T-helper 2 cell treated with Interferon-gamma antibody and Interleukin-4, amounts not matched to agents 100 ng/mL and 5 ng/mL, for 36 hours (primary cell): ENCODE results near the gene ACHE. TPM values are rescaled to one million over a fixed set of nuclear protein-coding genes. Genes with fewer than 3 reads are reported as not detected.

Experiments used
- intact Hi-C: fragments of 100-400 bp; cut with micrococcal nuclease; formaldehyde crosslinking; loops from one replicate; pipeline ENCODE4 v1.15.1; 2023
- total RNA-seq: library from RNA; stranded (reverse); gene quantifications from 2 replicates; pipeline ENCODE4 v1.2.3, GENCODE V29; 2022

Gene ACHE
- total RNA-seq, 1 donor from 2014 or later, result 0.23 TPM

- intact Hi-C loops, result loop anchor here (5.0 kb wide), 1 partner anchor 352 kb away; the partner anchor contains the start of genes PLOD3 and ZNHIT1
These were observed 30.2 kb downstream of the ACHE start for GRCh38 chr7:100865372-100865911.

- intact Hi-C loops, result no loop called here
These were observed 31.3 kb downstream of the ACHE start for GRCh38 chr7:100864263-100864845.

- intact Hi-C loops, result no loop called here
These were observed 32.2 kb downstream of the ACHE start for GRCh38 chr7:100863406-100863950.

- intact Hi-C loops, result no loop called here
These were observed 34.1 kb downstream of the ACHE start for GRCh38 chr7:100861616-100861985.

GRCh38 chr7:100860702-100861615 is 34.7 kb downstream of the ACHE start:
- intact Hi-C loops, result no loop called here

GRCh38 chr7:100859856-100860255 is 35.8 kb downstream of the ACHE start:
- intact Hi-C loops, result no loop called here

GRCh38 chr7:100856871-100857282 is 38.8 kb downstream of the ACHE start:
- intact Hi-C loops, result no loop called here

GRCh38 chr7:100855515-100855914 is 40.2 kb downstream of the ACHE start:
- intact Hi-C loops, result no loop called here

- intact Hi-C loops, result loop anchor here (5.0 kb wide), 1 partner anchor 163 kb away; the partner anchor contains the start of gene GIGYF1
These were observed 40.8 kb downstream of the ACHE start for GRCh38 chr7:100854899-100855298.

- intact Hi-C loops, result loop anchor here (5.0 kb wide), 1 partner anchor 162 kb away; the partner anchor contains the start of gene GIGYF1
These were observed 41.4 kb downstream of the ACHE start for GRCh38 chr7:100854146-100854895.

- intact Hi-C loops, result loop anchor here (1.0 to 5.0 kb wide), 5 partner anchors 23 to 160 kb away; partner anchors contain the start of genes GIGYF1, SRRT and UFSP1
These were observed 43.4 kb downstream of the ACHE start, which contains the start of gene SLC12A9 for GRCh38 chr7:100852048-100852872. Gene SLC12A9, plus strand, starts transcription at chr7:100852713. Its CDS starts 1,485 bp downstream, at chr7:100854198.

- intact Hi-C loops, result no loop called here
These were observed 48.3 kb downstream of the ACHE start for GRCh38 chr7:100847360-100847759.

- intact Hi-C loops, result no loop called here
These were observed 55.1 kb downstream of the ACHE start for GRCh38 chr7:100840470-100841100.

Other genes starting within 250 kb of the ACHE start
- not detected in 2 replicates for gene ACTL6B, start 239.4 kb downstream of the ACHE start, total RNA-seq
- gene GNB2, start 222.1 kb downstream of the ACHE start, total RNA-seq, result 239 and 243 TPM in 2 replicates
- 43.5 and 49.7 TPM in 2 replicates for gene GIGYF1, start 201.6 kb downstream of the ACHE start, total RNA-seq
- 45.4 and 46.8 TPM in 2 replicates for gene POP7, start 189.8 kb downstream of the ACHE start, total RNA-seq
- not detected in 2 replicates for gene EPO, start 175.4 kb downstream of the ACHE start, total RNA-seq
- not detected in 2 replicates for gene ZAN, start 162.3 kb downstream of the ACHE start, total RNA-seq
- 1.5 and 1.7 TPM in 2 replicates for gene EPHB4, start 68.4 kb downstream of the ACHE start, total RNA-seq
- gene SLC12A9, start 43.2 kb downstream of the ACHE start, total RNA-seq, result 41.3 and 45.6 TPM in 2 replicates
- gene TRIP6, start 28.5 kb downstream of the ACHE start, total RNA-seq, result 27.0 and 30.8 TPM in 2 replicates
- 247 and 258 TPM in 2 replicates for gene SRRT, start 20.8 kb downstream of the ACHE start, total RNA-seq
- 2.9 and 3.5 TPM in 2 replicates for gene UFSP1, start 6.2 kb downstream of the ACHE start, total RNA-seq
- gene MUC3A, start 53.6 kb upstream of the ACHE start, total RNA-seq, result not detected in 2 replicates
- 0.48 TPM in 2 replicates for gene MUC12, start 73.7 kb upstream of the ACHE start, total RNA-seq
- not detected in 2 replicates for gene MUC17, start 124.2 kb upstream of the ACHE start, total RNA-seq
- gene TRIM56, start 189.6 kb upstream of the ACHE start, total RNA-seq, result 60.0 and 61.6 TPM in 2 replicates
- 0.14 and 0.27 TPM in 2 replicates for gene SERPINE1, start 231.2 kb upstream of the ACHE start, total RNA-seq